HepG2 (cell line): Measurements from ENCODE around the gene MUL1. TPM values are rescaled to one million over a fixed set of nuclear protein-coding genes. Genes with fewer than 3 reads are reported as not detected.

ENCODE experiments used
- GABPA ChIP-seq, 2 experiments: IDR thresholded peaks; 2 replicates each; pipeline ENCODE4 v1.6.1; 2011 to 2016; ENCODE audit warnings: low read depth in 2 of 2, low read length in 1 of 2, missing biosample characterization in 1 of 2, missing genetic modification characterization in 1 of 2
- HNF4A ChIP-seq: sonication (generic); formaldehyde crosslinking; IDR thresholded peaks from 2 replicates; pipeline ENCODE4 v1.4.0; 2020; ENCODE audit warnings: missing genetic modification reagents
- HNF4G ChIP-seq, 2 experiments: sonication (generic) in 1 of 2; formaldehyde crosslinking in 1 of 2; IDR thresholded peaks; 2 replicates each; pipeline versions ENCODE4 v1.4.0 to v1.6.1; 2011 to 2020; ENCODE audit warnings: borderline replicate concordance in 2 of 2, low read depth in 2 of 2, mild to moderate bottlenecking in 2 of 2, low read length in 1 of 2, missing genetic modification reagents in 1 of 2, moderate library complexity in 1 of 2
- PCBP1 ChIP-seq: fragments of 200-400 bp; formaldehyde crosslinking; IDR thresholded peaks from 2 replicates; pipeline ENCODE4 v1.6.1; 2017; ENCODE audit warnings: mild to moderate bottlenecking, low read depth, low read length, borderline replicate concordance
- POLR2G ChIP-seq: fragments of 200-400 bp; formaldehyde crosslinking; IDR thresholded peaks from 2 replicates; pipeline ENCODE4 v1.6.1; 2018; ENCODE audit warnings: mild to moderate bottlenecking, low read depth, low read length, moderate library complexity
- RAD21 ChIP-seq: fragments of 450-650 bp; formaldehyde crosslinking; IDR thresholded peaks from 2 replicates; pipeline ENCODE4 v1.5.0; 2020; ENCODE audit warnings: mild to moderate bottlenecking
- SP1 ChIP-seq, 2 experiments: fragments of 450-650 bp in 1 of 2; sonication (generic) in 1 of 2; formaldehyde crosslinking in 1 of 2; IDR thresholded peaks; 2 replicates each; pipeline versions ENCODE4 v1.4.0 to v1.6.1; 2016 to 2020; ENCODE audit warnings: missing genetic modification reagents in 1 of 2
- SP4 ChIP-seq: sonication (generic); formaldehyde crosslinking; IDR thresholded peaks from 2 replicates; pipeline ENCODE4 v1.8.1; 2023; ENCODE audit warnings: mild to moderate bottlenecking, missing genetic modification reagents
- STAT6 ChIP-seq: sonication (generic); formaldehyde crosslinking; IDR thresholded peaks from 2 replicates; pipeline ENCODE4 v1.4.0; 2020; ENCODE audit warnings: missing genetic modification reagents, mild to moderate bottlenecking, borderline replicate concordance
- U2AF2 ChIP-seq: fragments of 200-400 bp; formaldehyde crosslinking; IDR thresholded peaks from 2 replicates; pipeline ENCODE4 v1.6.1; 2017; ENCODE audit warnings: low read depth, mild to moderate bottlenecking, low read length
- ZNF276 ChIP-seq: sonication (generic); formaldehyde crosslinking; IDR thresholded peaks from 2 replicates; pipeline ENCODE4 v1.4.0; 2020; ENCODE audit warnings: mild to moderate bottlenecking, low read depth, missing genetic modification reagents
- ZNF34 ChIP-seq: sonication (generic); formaldehyde crosslinking; IDR thresholded peaks from 2 replicates; pipeline ENCODE4 v1.4.0; 2020; ENCODE audit warnings: mild to moderate bottlenecking, missing genetic modification reagents, borderline replicate concordance
- polyA plus RNA-seq, 8 experiments: library from polyadenylated mRNA; depleted of rRNA in 3 of 8; stranded (reverse) in 7 of 8; unstranded in 1 of 8; fragments of >200 nt; fragmentation: Illumina TruSeq in 4 of 8; extraction: Trizol in 4 of 8; gene quantifications; 2 replicates each; pipeline versions ENCODE4 v1.2.1 to v1.2.3, GENCODE V29; 2011 to 2016; ENCODE audit warnings: low read depth in 4 of 8, missing spikeins in 1 of 8, mixed read lengths in 1 of 8; ENCODE audit not compliant: insufficient read depth in 1 of 8
- total RNA-seq, 5 experiments: library from RNA; depleted of rRNA; stranded (reverse); fragments of >200 nt; fragmentation: Illumina TruSeq; extraction: Trizol; gene quantifications; 2 replicates each; pipeline ENCODE4 v1.2.3, GENCODE V29; 2016; ENCODE audit warnings: low read depth in 1 of 5
- TF ChIP-seq, protein P1 (sequence below): sonication (generic); formaldehyde crosslinking; IDR thresholded peaks from 2 replicates; pipeline ENCODE4 v1.4.0; 2020; ENCODE audit warnings: missing genetic modification reagents
- TF ChIP-seq, protein P2 (sequence below): sonication (generic); formaldehyde crosslinking; conservative IDR thresholded peaks from 2 replicates; pipeline ENCODE4 v1.8.1; 2023; ENCODE audit warnings: missing genetic modification reagents

The MUL1 gene
- total and polyA plus RNA-seq, 2 of the 13 experiments (the other 11 are each of a cell fraction or from before 2014, with no cell fraction given), result 21.5 to 26.5 TPM

DNA sequence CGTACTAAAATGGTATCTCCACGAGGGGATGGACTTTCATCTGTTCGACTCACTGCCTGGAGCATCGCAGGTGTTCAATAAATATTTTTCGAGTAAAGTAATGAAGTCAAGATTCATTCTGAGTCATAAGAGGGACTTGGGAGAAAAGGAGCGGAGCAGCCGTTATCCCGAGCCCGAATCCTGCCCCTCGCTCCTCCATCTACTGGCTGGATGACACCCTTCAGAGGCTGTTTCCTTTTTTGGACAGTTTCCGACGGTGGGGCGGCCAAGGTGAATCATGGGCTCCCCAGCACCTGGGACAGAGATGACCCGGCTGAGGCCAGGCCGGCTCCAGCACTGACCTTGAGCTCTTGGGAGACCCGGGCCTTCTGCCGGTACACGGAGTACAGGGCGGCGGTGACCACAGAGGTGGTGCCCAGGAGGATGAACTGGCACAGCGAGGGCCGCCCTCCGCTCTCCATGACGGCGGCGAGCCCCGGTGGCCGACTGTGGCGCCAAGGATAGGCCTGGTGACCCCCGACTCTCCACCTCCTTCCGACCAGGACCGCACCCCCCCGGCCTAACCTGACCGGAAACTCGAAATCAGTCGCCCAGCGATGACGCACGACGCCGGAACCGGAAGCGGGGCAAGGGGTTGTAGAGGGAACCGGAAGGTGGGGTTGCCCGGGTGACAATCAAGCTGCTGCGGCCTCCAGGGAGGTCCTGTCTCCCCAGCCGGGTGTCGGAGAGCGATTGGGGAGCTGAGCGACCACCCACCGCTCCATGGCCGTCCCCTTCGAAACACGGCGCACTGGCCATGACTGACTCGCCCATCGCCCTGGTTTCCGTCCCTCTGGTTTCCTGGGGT is at the start of gene MUL1 (continued):
- TF ChIP-seq ZNF276 (CRISPR knock-in tag) (no peak), SP4 (CRISPR knock-in tag) (peak; percentile 49; the same call in 1 of the 2 replicates), RAD21 (CRISPR knock-in tag) (peak; percentile 36; the same call in 1 of the 2 replicates), ZNF34 (CRISPR knock-in tag) (no peak), STAT6 (peak; percentile 23; the same call in 1 of the 2 replicates), PCBP1 (peak; percentile 67; the same call in 1 of the 2 replicates), HNF4G (IDR thresholded peaks at IDR 0.05; ENCODE audit: borderline replicate concordance, low read depth, low read length) (no peak), HNF4G (CRISPR knock-in tag; IDR thresholded peaks at IDR 0.05; ENCODE audit: borderline replicate concordance, low read depth) (peak; percentile 71; the same call in 1 of the 2 replicates), SP1 (IDR thresholded peaks at IDR 0.05) (no peak), SP1 (CRISPR knock-in tag; IDR thresholded peaks at IDR 0.05) (0 out of 2 replicates have a peak, but pooled peaks have one; percentile 37), POLR2G (peak; percentile 82), GABPA (IDR thresholded peaks at IDR 0.05; ENCODE audit: low read depth, low read length) (peak; percentile 99), GABPA (CRISPR knock-in tag; IDR thresholded peaks at IDR 0.05; ENCODE audit: low read depth) (peak; percentile 100), U2AF2 (no peak), HNF4A (peak; percentile 7; the same call in 1 of the 2 replicates)
- TF ChIP-seq, protein P1, sequence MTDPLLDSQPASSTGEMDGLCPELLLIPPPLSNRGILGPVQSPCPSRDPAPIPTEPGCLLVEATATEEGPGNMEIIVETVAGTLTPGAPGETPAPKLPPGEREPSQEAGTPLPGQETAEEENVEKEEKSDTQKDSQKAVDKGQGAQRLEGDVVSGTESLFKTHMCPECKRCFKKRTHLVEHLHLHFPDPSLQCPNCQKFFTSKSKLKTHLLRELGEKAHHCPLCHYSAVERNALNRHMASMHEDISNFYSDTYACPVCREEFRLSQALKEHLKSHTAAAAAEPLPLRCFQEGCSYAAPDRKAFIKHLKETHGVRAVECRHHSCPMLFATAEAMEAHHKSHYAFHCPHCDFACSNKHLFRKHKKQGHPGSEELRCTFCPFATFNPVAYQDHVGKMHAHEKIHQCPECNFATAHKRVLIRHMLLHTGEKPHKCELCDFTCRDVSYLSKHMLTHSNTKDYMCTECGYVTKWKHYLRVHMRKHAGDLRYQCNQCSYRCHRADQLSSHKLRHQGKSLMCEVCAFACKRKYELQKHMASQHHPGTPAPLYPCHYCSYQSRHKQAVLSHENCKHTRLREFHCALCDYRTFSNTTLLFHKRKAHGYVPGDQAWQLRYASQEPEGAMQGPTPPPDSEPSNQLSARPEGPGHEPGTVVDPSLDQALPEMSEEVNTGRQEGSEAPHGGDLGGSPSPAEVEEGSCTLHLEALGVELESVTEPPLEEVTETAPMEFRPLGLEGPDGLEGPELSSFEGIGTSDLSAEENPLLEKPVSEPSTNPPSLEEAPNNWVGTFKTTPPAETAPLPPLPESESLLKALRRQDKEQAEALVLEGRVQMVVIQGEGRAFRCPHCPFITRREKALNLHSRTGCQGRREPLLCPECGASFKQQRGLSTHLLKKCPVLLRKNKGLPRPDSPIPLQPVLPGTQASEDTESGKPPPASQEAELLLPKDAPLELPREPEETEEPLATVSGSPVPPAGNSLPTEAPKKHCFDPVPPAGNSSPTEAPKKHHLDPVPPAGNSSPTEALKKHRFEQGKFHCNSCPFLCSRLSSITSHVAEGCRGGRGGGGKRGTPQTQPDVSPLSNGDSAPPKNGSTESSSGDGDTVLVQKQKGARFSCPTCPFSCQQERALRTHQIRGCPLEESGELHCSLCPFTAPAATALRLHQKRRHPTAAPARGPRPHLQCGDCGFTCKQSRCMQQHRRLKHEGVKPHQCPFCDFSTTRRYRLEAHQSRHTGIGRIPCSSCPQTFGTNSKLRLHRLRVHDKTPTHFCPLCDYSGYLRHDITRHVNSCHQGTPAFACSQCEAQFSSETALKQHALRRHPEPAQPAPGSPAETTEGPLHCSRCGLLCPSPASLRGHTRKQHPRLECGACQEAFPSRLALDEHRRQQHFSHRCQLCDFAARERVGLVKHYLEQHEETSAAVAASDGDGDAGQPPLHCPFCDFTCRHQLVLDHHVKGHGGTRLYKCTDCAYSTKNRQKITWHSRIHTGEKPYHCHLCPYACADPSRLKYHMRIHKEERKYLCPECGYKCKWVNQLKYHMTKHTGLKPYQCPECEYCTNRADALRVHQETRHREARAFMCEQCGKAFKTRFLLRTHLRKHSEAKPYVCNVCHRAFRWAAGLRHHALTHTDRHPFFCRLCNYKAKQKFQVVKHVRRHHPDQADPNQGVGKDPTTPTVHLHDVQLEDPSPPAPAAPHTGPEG (CRISPR knock-in tag), result peak; percentile 74; the same call in 1 of the 2 replicates
- TF ChIP-seq, protein P2, sequence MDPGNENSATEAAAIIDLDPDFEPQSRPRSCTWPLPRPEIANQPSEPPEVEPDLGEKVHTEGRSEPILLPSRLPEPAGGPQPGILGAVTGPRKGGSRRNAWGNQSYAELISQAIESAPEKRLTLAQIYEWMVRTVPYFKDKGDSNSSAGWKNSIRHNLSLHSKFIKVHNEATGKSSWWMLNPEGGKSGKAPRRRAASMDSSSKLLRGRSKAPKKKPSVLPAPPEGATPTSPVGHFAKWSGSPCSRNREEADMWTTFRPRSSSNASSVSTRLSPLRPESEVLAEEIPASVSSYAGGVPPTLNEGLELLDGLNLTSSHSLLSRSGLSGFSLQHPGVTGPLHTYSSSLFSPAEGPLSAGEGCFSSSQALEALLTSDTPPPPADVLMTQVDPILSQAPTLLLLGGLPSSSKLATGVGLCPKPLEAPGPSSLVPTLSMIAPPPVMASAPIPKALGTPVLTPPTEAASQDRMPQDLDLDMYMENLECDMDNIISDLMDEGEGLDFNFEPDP, result no peak
